ENCODE data around the gene ANTXR2.

DNA sequence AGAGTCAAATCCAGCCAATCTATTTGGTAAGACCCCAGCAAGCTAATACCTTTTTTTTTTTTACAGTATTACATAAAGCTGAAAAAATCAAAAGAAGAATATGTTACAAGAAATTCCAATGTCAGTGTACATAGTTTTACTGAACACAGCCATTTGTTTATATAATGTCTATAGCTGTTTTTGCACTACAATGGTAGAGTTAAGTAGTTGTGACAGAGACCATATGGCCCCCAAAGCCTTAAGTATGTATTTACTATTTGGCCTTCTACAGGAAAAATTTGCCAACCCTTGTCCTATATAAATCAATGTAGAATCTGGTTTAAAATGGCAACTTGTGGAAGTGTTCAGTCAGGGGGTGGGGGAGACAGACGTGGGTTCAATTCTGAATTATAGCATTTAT is 60.7 kb downstream of the ANTXR2 start:
- no peak for TF ChIP-seq EZH2 (optimal IDR thresholded peaks at IDR 0.05; ENCODE audit: low read depth, low read length)
- TF ChIP-seq, protein P1, sequence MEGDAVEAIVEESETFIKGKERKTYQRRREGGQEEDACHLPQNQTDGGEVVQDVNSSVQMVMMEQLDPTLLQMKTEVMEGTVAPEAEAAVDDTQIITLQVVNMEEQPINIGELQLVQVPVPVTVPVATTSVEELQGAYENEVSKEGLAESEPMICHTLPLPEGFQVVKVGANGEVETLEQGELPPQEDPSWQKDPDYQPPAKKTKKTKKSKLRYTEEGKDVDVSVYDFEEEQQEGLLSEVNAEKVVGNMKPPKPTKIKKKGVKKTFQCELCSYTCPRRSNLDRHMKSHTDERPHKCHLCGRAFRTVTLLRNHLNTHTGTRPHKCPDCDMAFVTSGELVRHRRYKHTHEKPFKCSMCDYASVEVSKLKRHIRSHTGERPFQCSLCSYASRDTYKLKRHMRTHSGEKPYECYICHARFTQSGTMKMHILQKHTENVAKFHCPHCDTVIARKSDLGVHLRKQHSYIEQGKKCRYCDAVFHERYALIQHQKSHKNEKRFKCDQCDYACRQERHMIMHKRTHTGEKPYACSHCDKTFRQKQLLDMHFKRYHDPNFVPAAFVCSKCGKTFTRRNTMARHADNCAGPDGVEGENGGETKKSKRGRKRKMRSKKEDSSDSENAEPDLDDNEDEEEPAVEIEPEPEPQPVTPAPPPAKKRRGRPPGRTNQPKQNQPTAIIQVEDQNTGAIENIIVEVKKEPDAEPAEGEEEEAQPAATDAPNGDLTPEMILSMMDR (IDR thresholded peaks at IDR 0.05; ENCODE audit: low read length) = no peak

Measured in MM.1S (cell line).